AG08395 (cell line): Measurements from ENCODE around the gene COL15A1.
"Not testable (repeated sequence)": the region's sequence is repeated elsewhere in the genome, so short reads cannot be mapped to it uniquely, and the experiment has no call there.

Experiments used
- DNase-seq: peaks from one replicate; pipeline ENCODE4 v3.0.0; 2012; ENCODE audit warnings: mixed read lengths, low spot score

COL15A1 gene

GRCh38 chr9:98943682-98944056, at the start of gene COL15A1:
Gene COL15A1, plus strand, starts transcription at chr9:98943907. Its CDS starts 155 bp downstream, at chr9:98944062.
- DNase-seq: peak; percentile 34

GRCh38 chr9:98894171-98894570, 49.5 kb upstream of the COL15A1 start:
- DNase-seq: no peak

GRCh38 chr9:98894761-98895160, 48.9 kb upstream of the COL15A1 start:
- DNase-seq: no peak

DNA sequence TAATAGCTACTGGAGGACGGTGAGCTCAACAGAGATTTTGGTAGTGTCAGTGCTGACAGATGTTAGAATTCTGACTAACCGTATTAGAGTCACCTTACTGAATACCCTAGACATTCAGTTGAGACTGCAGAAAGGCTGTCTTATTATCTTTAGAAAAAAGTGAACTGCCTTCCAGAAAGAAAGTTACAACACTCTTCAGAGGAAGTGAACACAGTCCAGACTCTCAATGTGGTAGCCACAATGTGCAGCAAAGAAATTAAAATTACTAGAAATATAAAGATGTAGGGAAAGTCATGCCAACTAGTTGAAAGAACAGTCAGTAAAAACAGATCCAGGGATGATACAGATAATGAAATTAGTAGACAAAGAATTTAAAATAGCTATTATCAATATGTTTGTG, 47.1 kb upstream of the COL15A1 start:
- no peak for DNase-seq

GRCh38 chr9:98897745-98898144, 46.0 kb upstream of the COL15A1 start:
- DNase-seq: no peak

DNA sequence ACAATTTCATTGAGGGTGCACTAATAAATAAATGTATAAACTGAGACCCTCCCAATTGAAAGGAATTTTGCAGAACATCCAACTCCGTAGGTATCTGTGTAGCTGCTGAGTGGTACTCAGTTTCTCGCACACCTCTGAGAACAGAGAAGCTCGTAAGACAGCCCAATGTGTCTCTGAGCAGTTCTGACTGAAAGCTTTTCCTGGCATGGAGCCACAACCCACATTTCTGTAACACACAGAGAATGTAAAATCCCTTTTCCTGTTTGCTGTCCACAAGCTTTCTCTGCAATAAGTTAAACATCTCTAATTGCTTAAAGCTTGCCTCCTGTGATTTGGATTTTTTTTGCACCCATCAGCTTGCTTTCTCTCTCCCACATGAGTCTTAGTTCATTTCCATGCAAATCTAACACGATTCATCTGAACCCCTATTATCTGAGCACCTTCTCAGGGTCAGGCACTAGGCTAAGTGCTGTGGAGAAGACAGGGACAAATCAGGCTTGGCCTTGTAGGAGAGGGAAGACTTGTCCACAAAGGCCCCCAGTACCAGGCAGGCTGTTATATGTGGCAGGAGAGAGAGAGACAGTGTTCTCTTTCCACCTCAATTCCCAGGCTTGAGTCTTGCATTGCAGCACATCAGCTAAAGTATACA, 44.2 kb upstream of the COL15A1 start:
- peak; percentile 77 for DNase-seq

GRCh38 chr9:98900244-98900643, 43.5 kb upstream of the COL15A1 start:
- DNase-seq: no peak

GRCh38 chr9:98900725-98901124, 43.0 kb upstream of the COL15A1 start:
- DNase-seq: no peak

DNA sequence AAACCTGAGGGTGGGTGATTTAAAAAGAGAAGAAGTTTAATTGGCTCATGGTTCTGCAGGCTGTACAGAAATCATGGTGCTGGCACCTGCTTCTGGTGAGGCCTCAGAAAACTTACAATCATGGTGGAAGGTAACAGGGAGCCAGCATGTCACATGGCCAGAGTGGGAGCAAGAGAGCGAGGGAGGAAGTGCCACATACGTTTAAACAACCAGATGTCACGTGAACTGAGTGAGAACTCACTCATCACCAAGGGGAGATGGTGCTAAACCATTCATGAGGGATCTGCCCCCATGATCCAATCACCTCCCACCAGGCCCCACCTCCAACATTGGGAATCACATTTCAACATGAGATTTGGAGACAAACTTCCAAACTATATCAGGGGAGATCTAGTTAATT, 41.9 kb upstream of the COL15A1 start:
- DNase-seq: not testable (repeated sequence)

DNA sequence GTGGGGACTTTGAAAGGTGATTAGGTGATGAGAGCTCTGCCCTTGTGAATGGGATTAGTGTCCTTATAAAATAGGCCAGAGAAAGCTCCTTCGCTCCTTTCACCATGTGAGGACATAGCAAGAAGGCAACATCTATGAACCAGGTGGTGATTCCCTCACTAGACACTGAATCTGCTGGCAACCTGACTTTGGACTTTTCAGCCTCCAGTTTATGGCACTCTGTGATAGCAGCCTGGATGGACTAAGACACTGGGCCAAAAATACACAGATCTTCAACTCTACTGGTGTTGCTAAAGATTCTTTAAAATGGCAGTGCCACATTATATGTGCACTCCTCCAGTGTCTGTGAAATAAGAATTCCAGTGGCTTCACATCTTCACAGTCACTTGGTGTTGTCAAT, 41.2 kb upstream of the COL15A1 start:
- DNase-seq: no peak

DNA sequence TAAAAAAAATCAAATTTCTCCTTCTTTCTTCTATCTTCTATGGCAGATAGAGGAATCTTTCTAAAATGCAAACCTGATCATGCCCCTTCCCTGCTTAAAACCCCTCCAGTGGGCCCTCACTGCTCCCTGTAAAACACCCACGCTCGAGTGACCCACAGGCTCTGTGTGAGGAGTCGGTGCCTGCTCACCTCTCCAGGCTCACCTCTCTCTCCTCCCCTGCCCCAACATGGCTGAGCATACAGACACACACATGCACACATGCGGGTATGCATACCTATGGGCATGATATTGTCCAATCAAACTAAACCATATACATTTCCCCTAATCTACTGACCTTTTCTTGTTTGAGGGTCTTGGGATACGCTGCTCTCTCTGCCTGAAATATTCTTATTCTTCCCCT, 40.8 kb upstream of the COL15A1 start:
- no peak for DNase-seq

DNA sequence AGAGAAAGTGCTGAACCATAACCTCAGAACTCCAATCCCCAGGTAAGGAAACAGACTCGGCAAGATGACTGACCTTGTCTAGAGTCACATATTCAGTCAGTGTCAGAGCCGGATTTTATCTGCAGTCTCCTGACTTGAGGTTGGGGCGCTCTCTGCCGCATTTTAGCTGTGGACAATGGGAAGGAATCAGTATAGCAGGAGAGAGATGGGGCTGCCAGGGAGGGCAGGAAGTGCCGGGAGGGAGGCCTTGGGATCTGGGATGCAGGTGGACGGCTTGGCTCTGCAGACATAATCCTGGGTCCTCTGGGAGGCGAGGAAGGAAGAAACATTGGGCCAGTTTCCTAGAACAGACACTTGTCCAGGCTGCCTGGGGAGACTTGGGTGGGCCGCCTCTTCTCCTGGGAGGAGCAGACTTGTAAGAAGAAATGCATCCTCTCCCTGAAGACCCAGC, 39.7 kb upstream of the COL15A1 start:
- DNase-seq: no peak

GRCh38 chr9:98905015-98905414, 38.7 kb upstream of the COL15A1 start:
- no peak for DNase-seq

GRCh38 chr9:98906273-98907040, 37.2 kb upstream of the COL15A1 start:
- DNase-seq: no peak

- DNase-seq: no peak
Measured at GRCh38 chr9:98907055-98907454, 36.7 kb upstream of the COL15A1 start.

- peak; percentile 69 for DNase-seq
Measured at GRCh38 chr9:98908897-98909634, 34.6 kb upstream of the COL15A1 start.

- DNase-seq: no peak
Measured at GRCh38 chr9:98909935-98910334, 33.8 kb upstream of the COL15A1 start.

DNA sequence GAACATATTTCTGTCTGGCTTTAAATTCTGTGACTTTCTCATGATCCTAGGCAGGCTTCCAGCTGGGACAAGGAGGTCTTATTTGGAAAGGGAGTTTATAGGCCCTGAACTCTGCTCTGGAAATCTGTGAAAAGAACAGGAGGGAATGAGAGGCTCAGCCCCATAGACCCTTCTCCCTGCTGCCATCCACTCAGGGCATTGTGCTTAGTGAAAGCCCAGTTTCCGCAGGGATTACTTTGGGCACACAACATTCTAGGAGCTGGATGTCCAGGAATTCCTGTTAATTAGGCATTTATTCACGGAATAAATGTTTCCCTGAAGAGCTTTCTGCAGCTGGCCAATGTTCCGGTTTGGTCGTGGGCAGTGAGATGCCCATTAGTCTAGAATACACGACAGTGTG, 32.7 kb upstream of the COL15A1 start:
- no peak for DNase-seq

GRCh38 chr9:98911738-98912137, 32.0 kb upstream of the COL15A1 start:
- DNase-seq: not testable (repeated sequence)

DNA sequence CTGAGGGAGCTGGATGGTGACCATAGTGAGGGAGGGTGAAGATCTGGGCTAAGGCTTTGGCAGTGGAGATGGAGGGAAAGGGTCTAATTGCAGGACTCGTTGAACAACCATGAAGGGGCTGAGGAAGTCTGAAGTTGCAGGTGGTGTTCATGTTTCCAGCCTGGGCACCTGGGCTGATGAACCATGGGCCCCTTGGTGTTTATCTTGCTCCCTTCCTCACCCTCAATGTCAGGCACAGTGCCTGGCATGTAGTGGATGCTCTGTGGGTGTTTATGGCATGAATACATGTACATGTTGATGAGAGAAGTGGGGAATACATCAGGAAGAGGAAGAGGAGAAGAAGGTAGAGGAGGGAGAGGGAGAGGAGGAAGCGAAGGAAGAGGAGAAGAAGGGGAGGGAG, 31.3 kb upstream of the COL15A1 start:
- no peak for DNase-seq

GRCh38 chr9:98913044-98913443, 30.7 kb upstream of the COL15A1 start:
- no peak for DNase-seq

- no peak for DNase-seq
Measured at GRCh38 chr9:98913705-98914104, 30.0 kb upstream of the COL15A1 start.

DNA sequence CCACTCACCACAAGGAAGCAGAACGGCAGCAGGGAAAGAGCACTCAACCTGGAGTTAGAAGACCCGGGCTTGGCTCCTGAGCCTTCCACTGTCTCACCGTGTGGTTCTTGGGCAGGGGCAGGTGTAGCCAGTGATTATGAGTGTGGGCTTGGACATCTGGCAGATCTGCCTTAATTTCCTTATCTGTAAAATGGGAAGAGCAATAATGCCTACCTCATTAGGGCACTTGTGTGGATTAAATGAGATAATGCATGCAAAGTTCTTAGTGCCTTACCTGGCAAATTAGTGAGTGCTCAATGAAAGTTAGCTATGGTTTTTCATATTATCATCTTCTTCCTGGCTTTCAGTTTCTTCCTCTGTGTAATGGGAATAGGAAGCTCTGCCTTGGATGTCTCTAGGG, 28.1 kb upstream of the COL15A1 start:
- no peak for DNase-seq
